ENCODE results near the gene IFIT3. TPM values are rescaled to one million over a fixed set of nuclear protein-coding genes. Genes with fewer than 3 reads are reported as not detected.

Gene IFIT3
- total RNA-seq, 2 donors from 2014 or later = 4.3 to 5.1 TPM

- Histone ChIP-seq H3K4me3 (no peak overlapping the region), H3K9ac (ENCODE audit: low read depth in 2 of 2, low read length in 2 of 2) (no peak overlapping the region), H3K9me3 (no peaks in the 10 kb centered on the region), H3K27me3 (no peaks in the 10 kb centered on the region), H3K4me1 (peaks cover 6% of the 10 kb centered on the region), H3K27ac (no peak overlapping the region), H3K36me3 (no peaks in the 10 kb centered on the region)
- TF ChIP-seq CTCF (IDR thresholded peaks at IDR 0.05) = no peak
- intact Hi-C loops (cut with DNase I) = no loop called here
- DNase-seq = no peak
Measured at GRCh38 chr10:89367529-89367928, 39.7 kb downstream of the IFIT3 start.

- H3K27ac ChIP-seq = no peak overlapping the region
- no peak overlapping the region for H3K9ac ChIP-seq (ENCODE audit: low read depth in 2 of 2, low read length in 2 of 2)
- no peak overlapping the region for H3K4me3 ChIP-seq
- TF ChIP-seq CTCF (IDR thresholded peaks at IDR 0.05) = no peak
- H3K36me3 ChIP-seq = no peaks in the 10 kb centered on the region
- no peaks in the 10 kb centered on the region for H3K9me3 ChIP-seq
- intact Hi-C loops (cut with DNase I) = no loop called here
- DNase-seq = no peak
- peaks cover 6% of the 10 kb centered on the region for H3K4me1 ChIP-seq
- H3K27me3 ChIP-seq = no peaks in the 10 kb centered on the region
Measured at GRCh38 chr10:89368129-89368528, 40.3 kb downstream of the IFIT3 start.

GRCh38 chr10:89369156-89370105, 41.6 kb downstream of the IFIT3 start:
- Histone ChIP-seq H3K36me3 (no peaks in the 10 kb centered on the region), H3K27ac (no peak overlapping the region), H3K4me3 (no peak overlapping the region), H3K9me3 (no peaks in the 10 kb centered on the region), H3K4me1 (peaks cover 8% of the 10 kb centered on the region), H3K27me3 (no peaks in the 10 kb centered on the region), H3K9ac (ENCODE audit: low read depth in 2 of 2, low read length in 2 of 2) (no peak overlapping the region)
- intact Hi-C loops (cut with DNase I) = no loop called here
- no peak for DNase-seq
- peak; percentile 24 for TF ChIP-seq CTCF (IDR thresholded peaks at IDR 0.05)

GRCh38 chr10:89371079-89371478, 43.3 kb downstream of the IFIT3 start:
- H3K9ac ChIP-seq (ENCODE audit: low read depth in 2 of 2, low read length in 2 of 2) = no peak overlapping the region
- H3K9me3 ChIP-seq = no peaks in the 10 kb centered on the region
- no peak for TF ChIP-seq CTCF (IDR thresholded peaks at IDR 0.05)
- H3K4me3 ChIP-seq = no peak overlapping the region
- intact Hi-C loops (cut with DNase I) = no loop called here
- H3K27me3 ChIP-seq = no peaks in the 10 kb centered on the region
- H3K27ac ChIP-seq = no peak overlapping the region
- no peak for DNase-seq
- H3K4me1 ChIP-seq = peaks cover 15% of the 10 kb centered on the region
- no peaks in the 10 kb centered on the region for H3K36me3 ChIP-seq

- H3K9ac ChIP-seq (ENCODE audit: low read depth in 2 of 2, low read length in 2 of 2) = no peak overlapping the region
- H3K36me3 ChIP-seq = no peaks in the 10 kb centered on the region
- no peaks in the 10 kb centered on the region for H3K27me3 ChIP-seq
- H3K4me3 ChIP-seq = no peak overlapping the region
- DNase-seq = no peak
- H3K9me3 ChIP-seq = no peaks in the 10 kb centered on the region
- H3K4me1 ChIP-seq = peaks cover 15% of the 10 kb centered on the region
- intact Hi-C loops (cut with DNase I) = no loop called here
- H3K27ac ChIP-seq = no peak overlapping the region
- no peak for TF ChIP-seq CTCF (IDR thresholded peaks at IDR 0.05)
Measured at GRCh38 chr10:89371987-89372386, 44.2 kb downstream of the IFIT3 start.
